Activated CD4-positive, alpha-beta T cell treated with anti-CD3 and anti-CD28 coated beads, Interleukin-2, amount 10 ng/mL, durations not matched to agents 7 days and 5 days (primary cell): ENCODE data around the gene DNM3. TPM values are rescaled to one million over a fixed set of nuclear protein-coding genes. Genes with fewer than 3 reads are reported as not detected.

ENCODE experiments used
- CTCF ChIA-PET: fragments of 350-600 bp; sonication (Branson Sonifier 250); formaldehyde crosslinking; loops from one replicate; lab custom pipeline; 2021; ENCODE audit warnings: antibody characterized with exemption; lab: Charles Lee
- POLR2A ChIA-PET: fragments of 350-600 bp; sonication (Branson Sonifier 250); formaldehyde crosslinking; loops from one replicate; lab custom pipeline; 2021; ENCODE audit warnings: antibody characterized with exemption; lab: Charles Lee
- DNase-seq: peaks from one replicate; pipeline ENCODE4 v3.0.0-alpha.2; 2020
- H3K27ac Mint-ChIP-seq: one replicate; pipeline ENCODE4 v1.8.0; 2021; ENCODE audit warnings: mild to moderate bottlenecking, moderate library complexity, mixed read lengths
- H3K27me3 Mint-ChIP-seq: one replicate; pipeline ENCODE4 v1.8.0; 2021; ENCODE audit warnings: mixed read lengths
- H3K36me3 Mint-ChIP-seq: one replicate; pipeline ENCODE4 v1.8.0; 2021; ENCODE audit warnings: low read depth, mixed read lengths
- H3K4me1 Mint-ChIP-seq: one replicate; pipeline ENCODE4 v1.8.0; 2021; ENCODE audit warnings: mixed read lengths
- H3K4me3 Mint-ChIP-seq: one replicate; pipeline ENCODE4 v1.8.0; 2021; ENCODE audit warnings: mild to moderate bottlenecking, moderate library complexity, mixed read lengths
- H3K9me3 Mint-ChIP-seq: one replicate; pipeline ENCODE4 v1.8.0; 2021; ENCODE audit warnings: mixed read lengths
- total RNA-seq, 2 experiments: library from RNA; stranded (reverse); gene quantifications; one replicate each; pipeline ENCODE4 v1.2.3, GENCODE V29; 2021

Gene DNM3
- total RNA-seq, 2 experiments from 2014 or later = 2.1 TPM

DNA sequence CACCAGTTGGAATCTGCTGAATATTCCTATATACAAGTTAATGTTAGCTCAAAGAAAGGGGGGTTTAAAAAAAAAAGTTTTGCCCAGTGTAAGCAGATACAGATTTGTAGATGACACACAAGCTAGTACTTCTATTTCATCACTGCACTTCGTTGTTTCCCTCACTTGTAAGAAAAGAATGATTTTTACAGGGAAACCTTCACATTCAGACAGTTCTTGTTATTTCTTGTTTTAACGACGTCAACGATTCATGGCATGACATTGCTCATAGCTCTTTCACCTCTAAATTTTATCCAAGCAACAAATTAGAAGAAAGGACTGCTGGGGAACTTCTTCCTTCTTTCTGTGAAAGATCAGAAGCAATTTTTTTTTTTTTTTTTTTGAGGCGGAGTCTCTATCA is 553.5 kb downstream of the DNM3 start:
- no peaks in the 10 kb centered on the region for H3K27me3 Mint-ChIP-seq
- POLR2A ChIA-PET = interaction anchor here (0.6 to 0.9 kb wide), 4 partner anchors 36 to 241 kb away, joined by 3 to 4 read pairs (median 4); no protein-coding TSS in a partner anchor
- peaks cover 9% of the 10 kb centered on the region for H3K36me3 Mint-ChIP-seq
- H3K4me3 Mint-ChIP-seq = peak overlapping the region; percentile 57
- DNase-seq = no peak
- CTCF ChIA-PET = interaction anchor here (0.6 to 1.4 kb wide), 11 partner anchors 12 to 322 kb away, joined by 3 to 4 read pairs (median 3); no protein-coding TSS in a partner anchor
- H3K27ac Mint-ChIP-seq = peak overlapping the region; percentile 98
- H3K4me1 Mint-ChIP-seq = peaks cover 71% of the 10 kb centered on the region
- H3K9me3 Mint-ChIP-seq = no peaks in the 10 kb centered on the region

DNA sequence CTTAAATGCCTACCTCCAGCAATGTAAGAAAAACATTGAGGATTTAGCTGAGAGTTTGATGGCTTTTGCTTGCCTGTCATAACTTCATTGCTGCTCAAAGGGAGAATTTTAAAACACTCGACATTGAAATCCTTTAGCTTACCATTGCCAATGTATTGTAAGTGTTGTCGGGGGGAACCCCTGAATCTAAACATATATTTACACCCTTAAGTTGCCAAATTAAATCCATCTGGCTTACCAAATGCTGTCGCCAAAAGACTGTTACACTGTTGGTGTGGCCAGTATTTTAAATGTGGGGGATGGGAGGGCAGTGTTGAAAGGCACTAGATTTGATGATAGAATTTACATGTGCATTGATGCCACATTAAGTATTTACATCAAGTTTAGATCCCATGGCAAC is 554.3 kb downstream of the DNM3 start:
- DNase-seq = no peak
- Mint-ChIP-seq H3K36me3 (peaks cover 9% of the 10 kb centered on the region), H3K27me3 (no peaks in the 10 kb centered on the region), H3K4me1 (peaks cover 76% of the 10 kb centered on the region), H3K4me3 (no peak overlapping the region), H3K9me3 (no peaks in the 10 kb centered on the region), H3K27ac (peak overlapping the region; percentile 98)
- ChIA-PET CTCF (interaction anchor here (0.7 to 1.4 kb wide), 3 partner anchors 40 to 300 kb away, joined by 3 to 4 read pairs (median 3); no protein-coding TSS in a partner anchor), POLR2A (no interaction called here)

DNA sequence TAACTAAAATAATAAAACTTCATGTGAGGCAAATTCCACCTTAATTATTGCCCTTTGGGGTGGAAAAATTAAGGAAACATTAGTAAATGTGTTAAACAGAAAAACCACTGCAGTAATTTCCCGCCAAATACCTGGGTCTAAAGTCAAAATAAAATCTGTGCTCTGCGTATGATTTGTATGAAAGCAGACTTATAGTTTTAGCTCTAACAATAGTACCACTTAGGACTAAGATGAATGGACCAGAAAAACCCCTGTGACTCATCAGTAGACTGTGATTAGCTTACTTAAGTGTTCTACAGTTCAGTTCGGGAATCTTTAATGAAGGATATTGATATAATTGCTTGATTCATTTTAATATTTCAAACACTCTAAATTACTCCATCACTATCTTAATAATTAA is 555.9 kb downstream of the DNM3 start:
- Mint-ChIP-seq H3K27ac (no peak overlapping the region), H3K4me3 (no peak overlapping the region), H3K36me3 (peaks cover 6% of the 10 kb centered on the region), H3K9me3 (no peaks in the 10 kb centered on the region), H3K4me1 (peaks cover 69% of the 10 kb centered on the region), H3K27me3 (no peaks in the 10 kb centered on the region)
- ChIA-PET CTCF (no interaction called here), POLR2A (no interaction called here)
- no peak for DNase-seq

DNA sequence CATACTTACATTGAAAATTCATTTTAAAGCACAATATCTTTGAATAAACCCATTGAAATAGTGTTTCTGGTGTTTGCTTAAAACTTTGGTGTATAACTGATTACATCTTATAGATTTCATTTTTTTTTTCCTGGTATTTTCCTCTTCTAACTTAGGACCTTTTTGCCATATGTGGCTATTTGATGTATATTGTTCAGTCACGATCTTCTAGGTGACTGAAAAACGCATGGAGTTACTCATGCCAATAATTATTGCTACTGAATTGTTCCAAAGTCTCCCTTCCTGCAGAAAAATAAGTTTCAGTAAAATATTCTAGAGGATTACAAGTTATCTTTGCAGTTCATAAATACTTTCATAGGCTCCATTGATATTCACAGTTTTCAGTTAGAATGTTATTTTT is 556.3 kb downstream of the DNM3 start:
- no peak overlapping the region for H3K27ac Mint-ChIP-seq
- H3K36me3 Mint-ChIP-seq = peaks cover 6% of the 10 kb centered on the region
- H3K9me3 Mint-ChIP-seq = no peaks in the 10 kb centered on the region
- peaks cover 69% of the 10 kb centered on the region for H3K4me1 Mint-ChIP-seq
- POLR2A ChIA-PET = no interaction called here
- H3K27me3 Mint-ChIP-seq = no peaks in the 10 kb centered on the region
- CTCF ChIA-PET = no interaction called here
- DNase-seq = no peak
- H3K4me3 Mint-ChIP-seq = no peak overlapping the region

DNA sequence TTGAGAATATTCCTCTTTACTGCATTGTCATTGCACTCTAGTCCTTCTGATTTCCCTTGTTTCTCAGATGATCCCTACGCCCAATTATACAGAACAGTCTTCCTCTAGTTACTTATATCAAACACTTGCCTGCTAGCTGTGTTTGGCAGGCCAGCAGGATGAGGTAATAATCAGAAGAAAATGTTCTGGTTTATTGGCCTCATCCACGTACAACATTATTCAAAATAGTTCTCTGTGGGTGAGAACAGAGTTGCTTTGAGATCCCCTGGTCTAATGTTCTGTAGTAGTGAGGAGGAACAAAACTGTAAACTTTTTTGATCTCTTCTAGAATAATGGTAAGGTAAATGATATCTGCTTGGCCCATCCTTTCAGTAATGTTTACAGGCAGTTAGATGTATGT is 556.9 kb downstream of the DNM3 start:
- no peaks in the 10 kb centered on the region for H3K27me3 Mint-ChIP-seq
- H3K4me1 Mint-ChIP-seq = peaks cover 64% of the 10 kb centered on the region
- H3K36me3 Mint-ChIP-seq = peaks cover 6% of the 10 kb centered on the region
- no peak for DNase-seq
- H3K27ac Mint-ChIP-seq = no peak overlapping the region
- H3K4me3 Mint-ChIP-seq = no peak overlapping the region
- H3K9me3 Mint-ChIP-seq = no peaks in the 10 kb centered on the region
- CTCF ChIA-PET = interaction anchor here (1.8 kb wide), 2 partner anchors 8 to 412 kb away, joined by 6 to 7 read pairs; no protein-coding TSS in a partner anchor
- POLR2A ChIA-PET = no interaction called here

DNA sequence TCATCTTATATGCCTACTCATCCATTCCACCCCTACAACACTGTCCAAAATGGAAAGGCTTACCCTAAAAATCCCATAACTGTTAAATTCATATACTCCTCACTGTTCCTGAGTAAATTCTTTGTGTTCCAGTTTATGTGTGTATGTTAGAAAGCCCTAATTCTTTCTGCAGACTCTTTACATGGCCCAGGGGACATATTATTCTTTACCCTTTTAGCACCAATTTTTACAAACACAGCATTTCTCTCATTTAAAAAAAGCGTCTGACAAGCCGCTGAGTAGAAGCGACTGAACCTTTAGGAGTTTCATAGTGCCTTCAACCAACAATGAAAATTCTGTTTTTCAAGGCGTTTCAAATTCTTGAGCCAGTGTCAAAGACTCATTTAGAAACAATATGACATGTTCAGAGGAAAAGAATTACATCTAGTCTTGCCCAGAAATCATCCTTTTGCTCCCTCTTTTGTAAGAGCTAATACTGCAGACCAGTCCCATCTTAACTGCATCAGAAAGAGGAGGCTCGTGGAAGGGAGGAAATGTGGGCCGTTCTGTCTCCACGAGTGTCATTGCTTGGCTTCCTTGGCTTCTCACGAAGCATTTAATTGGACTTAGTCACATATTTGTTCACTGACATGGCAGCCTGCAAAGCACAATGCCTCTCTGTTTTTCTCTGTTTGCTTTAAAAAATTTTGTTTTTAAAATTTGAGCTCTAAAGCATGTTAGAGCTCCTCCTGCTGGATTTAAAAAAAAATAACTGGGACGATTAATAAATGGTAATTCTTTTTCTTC is 557.9 kb downstream of the DNM3 start:
- Mint-ChIP-seq H3K27me3 (no peaks in the 10 kb centered on the region), H3K4me3 (peak overlapping the region; percentile 37), H3K4me1 (peaks cover 61% of the 10 kb centered on the region), H3K9me3 (no peaks in the 10 kb centered on the region), H3K27ac (peak overlapping the region; percentile 75), H3K36me3 (peaks cover 6% of the 10 kb centered on the region)
- CTCF ChIA-PET = interaction anchor here (0.7 to 1.8 kb wide), 11 partner anchors 9 to 415 kb away, joined by 3 to 8 read pairs (median 3); no protein-coding TSS in a partner anchor
- DNase-seq = peak; percentile 15
- POLR2A ChIA-PET = no interaction called here

DNA sequence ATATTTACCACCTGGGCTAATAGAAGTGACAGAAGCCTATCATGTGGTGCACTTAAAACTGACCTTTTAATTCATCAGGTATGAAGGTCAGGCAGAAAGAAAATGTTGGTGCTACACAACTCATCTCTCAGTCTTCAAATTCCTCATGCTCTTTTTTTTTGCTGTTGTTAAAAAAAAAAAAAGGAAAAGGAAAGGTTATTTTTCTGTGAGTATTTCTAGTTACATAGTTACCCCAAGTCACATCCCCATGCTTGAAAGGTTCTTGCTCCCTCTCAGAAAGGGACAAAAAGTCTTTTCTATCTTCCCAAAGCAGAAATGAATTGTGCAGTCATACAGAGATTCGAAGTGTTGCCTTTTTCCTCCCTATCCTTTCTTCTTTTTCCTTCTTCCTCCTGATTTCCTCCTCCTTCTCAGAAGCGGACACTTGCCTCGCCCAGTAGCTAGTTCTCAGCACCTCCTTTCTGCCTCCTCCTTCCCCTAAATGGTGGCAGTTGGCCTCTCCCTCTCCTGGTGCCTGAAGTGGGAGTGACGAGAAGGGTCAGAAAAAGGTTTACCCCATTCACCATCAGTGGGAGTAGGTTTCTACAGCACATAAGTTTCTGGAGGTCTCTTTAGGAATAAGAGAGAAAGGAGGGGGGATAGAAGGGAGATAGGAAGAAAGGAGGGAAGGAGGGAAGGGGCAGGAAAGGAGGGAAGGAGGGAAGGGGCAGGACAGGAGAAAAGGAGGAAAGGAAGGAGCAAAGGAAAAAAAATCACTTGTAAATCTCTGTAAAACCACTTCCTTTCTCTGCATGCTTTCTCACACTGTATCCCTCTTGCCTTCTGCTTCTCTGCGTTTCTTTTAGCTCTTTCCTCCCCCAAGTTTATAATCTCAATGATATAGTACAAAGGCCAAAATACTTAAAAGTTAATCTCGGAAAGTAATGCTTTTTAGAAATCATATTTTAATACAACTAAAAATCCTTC is 558.7 kb downstream of the DNM3 start:
- Mint-ChIP-seq H3K27ac (no peak overlapping the region), H3K4me1 (peaks cover 52% of the 10 kb centered on the region), H3K4me3 (peak overlapping the region; percentile 37), H3K9me3 (no peaks in the 10 kb centered on the region), H3K27me3 (no peaks in the 10 kb centered on the region), H3K36me3 (peaks cover 2% of the 10 kb centered on the region)
- no peak for DNase-seq
- POLR2A ChIA-PET = no interaction called here
- CTCF ChIA-PET = interaction anchor here (0.7 to 1.8 kb wide), 11 partner anchors 10 to 416 kb away, joined by 3 to 8 read pairs (median 3); no protein-coding TSS in a partner anchor

DNA sequence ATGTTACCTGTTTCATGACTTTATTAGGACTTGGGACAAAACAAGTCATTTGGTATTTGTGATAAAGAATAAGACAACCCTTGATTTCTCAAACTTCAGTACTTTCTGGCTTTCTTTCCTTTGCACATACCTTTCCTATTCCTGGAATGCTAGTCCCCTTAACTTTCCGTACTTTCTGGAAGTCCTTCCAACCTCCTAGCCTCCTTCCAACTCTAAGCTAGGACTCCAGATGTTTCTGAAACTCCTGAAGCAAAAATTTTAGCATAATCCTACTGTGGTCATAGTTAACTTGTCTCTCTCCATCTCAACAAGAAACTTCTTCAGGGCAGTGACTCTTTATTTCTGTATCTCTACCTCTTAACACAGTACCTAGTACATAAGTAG is 559.4 kb downstream of the DNM3 start:
- peaks cover 45% of the 10 kb centered on the region for H3K4me1 Mint-ChIP-seq
- no peak for DNase-seq
- CTCF ChIA-PET = interaction anchor here (1.0 to 1.6 kb wide), 2 partner anchors 46 to 756 kb away, joined by 3 read pairs; no protein-coding TSS in a partner anchor
- H3K27ac Mint-ChIP-seq = no peak overlapping the region
- H3K9me3 Mint-ChIP-seq = no peaks in the 10 kb centered on the region
- H3K4me3 Mint-ChIP-seq = no peak overlapping the region
- POLR2A ChIA-PET = no interaction called here
- H3K27me3 Mint-ChIP-seq = no peaks in the 10 kb centered on the region
- peaks cover 2% of the 10 kb centered on the region for H3K36me3 Mint-ChIP-seq

DNA sequence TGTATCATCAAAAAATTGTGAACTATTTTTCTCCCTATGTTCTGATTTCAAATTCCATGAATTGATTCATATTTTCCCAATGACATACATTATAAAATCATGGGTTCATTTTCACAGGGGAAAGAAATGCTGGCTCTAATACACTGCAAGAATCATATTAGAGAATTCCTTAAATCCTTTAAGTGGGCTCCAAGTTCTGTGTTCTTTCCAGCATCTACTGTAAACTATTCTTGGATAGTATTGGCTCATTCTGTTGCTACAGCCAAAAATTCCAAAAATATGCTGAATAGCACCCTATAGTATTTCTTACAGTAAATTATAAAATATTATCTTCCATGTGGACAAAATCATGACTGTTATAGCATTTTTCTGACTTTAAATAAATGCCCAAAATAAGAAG is 560.2 kb downstream of the DNM3 start:
- Mint-ChIP-seq H3K27ac (no peak overlapping the region), H3K9me3 (no peaks in the 10 kb centered on the region), H3K27me3 (no peaks in the 10 kb centered on the region), H3K36me3 (peaks cover 2% of the 10 kb centered on the region), H3K4me1 (peaks cover 43% of the 10 kb centered on the region), H3K4me3 (no peak overlapping the region)
- ChIA-PET CTCF (interaction anchor here (1.0 kb wide), 1 partner anchor 757 kb away, joined by 3 read pairs; no protein-coding TSS in a partner anchor), POLR2A (no interaction called here)
- DNase-seq = no peak

DNA sequence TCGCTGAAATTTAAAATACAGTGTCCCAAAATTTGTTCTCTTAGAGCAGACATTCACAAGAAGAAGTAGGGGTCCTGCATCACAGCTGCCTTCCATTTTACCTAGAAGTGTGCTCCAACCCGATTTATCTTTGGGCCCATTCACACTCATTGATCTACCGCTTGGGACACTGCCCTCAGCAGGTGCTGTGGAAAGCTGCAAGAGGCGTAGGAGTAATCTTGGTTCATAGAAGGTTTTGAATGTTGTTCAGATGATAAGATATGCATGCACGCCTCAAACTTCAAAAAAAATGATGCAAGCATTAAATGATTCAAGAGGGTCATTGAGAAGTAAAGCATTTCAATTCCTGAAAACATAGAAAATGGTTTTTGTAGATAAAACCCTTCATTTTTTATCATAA is 560.6 kb downstream of the DNM3 start:
- ChIA-PET CTCF (no interaction called here), POLR2A (no interaction called here)
- no peak for DNase-seq
- Mint-ChIP-seq H3K4me1 (peaks cover 43% of the 10 kb centered on the region), H3K27me3 (no peaks in the 10 kb centered on the region), H3K27ac (no peak overlapping the region), H3K36me3 (peaks cover 2% of the 10 kb centered on the region), H3K4me3 (no peak overlapping the region), H3K9me3 (no peaks in the 10 kb centered on the region)

DNA sequence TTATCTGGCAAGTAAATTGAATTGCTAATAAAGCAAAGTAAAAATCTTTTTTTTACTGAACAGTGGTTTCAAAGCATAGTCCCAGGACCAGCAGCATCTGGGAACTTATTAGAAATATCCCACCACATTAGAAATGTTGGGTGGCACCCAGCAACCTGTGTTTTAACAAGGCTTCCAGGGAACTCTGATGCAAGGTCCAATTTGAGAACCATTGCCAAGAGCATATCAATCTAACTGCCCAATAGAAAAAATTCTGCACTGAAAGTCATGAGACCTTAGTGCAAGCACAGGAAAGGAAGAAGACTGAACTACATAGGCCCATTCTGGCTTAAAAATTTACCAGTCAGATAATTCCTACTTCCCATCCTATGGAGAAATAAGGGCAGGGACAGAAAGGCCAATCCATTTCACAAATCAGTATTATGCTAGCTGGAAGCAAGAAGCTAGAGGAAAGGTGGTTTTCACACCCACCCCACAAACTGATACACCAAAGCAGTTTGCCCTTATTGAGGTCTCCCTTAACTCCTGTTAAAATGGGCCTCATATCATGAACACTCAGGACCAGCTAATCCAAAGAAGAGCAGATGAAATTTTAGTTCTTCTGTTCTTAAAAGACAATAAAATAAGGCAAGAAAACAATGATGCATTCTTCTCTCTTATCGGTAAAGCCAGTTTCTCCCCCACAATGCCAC is 561.7 kb downstream of the DNM3 start:
- no peak for DNase-seq
- POLR2A ChIA-PET = no interaction called here

DNA sequence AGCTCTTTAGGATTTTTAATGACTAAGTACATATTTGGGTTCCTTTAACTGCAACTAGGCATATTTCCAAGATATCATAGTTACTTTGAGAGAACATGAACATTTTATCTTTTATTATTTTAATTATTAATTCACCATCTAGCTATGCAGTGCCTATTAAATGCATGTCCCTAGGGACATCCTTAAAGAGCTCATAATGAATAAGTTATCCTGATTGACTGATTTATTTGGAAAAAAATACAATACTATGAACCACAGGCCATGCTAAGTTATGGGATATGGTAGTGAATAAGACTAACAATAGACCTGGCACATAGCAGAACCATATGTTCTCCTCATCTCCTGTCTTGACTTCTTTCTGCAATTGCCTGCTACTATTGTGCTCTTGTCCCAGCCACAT is 562.8 kb downstream of the DNM3 start:
- no peak overlapping the region for H3K4me3 Mint-ChIP-seq
- no peak overlapping the region for H3K27ac Mint-ChIP-seq
- no peak for DNase-seq
- peaks cover 24% of the 10 kb centered on the region for H3K4me1 Mint-ChIP-seq
- ChIA-PET CTCF (interaction anchor here (0.7 kb wide), 1 partner anchor 324 kb away, joined by 3 read pairs; no protein-coding TSS in a partner anchor), POLR2A (no interaction called here)
- H3K9me3 Mint-ChIP-seq = no peaks in the 10 kb centered on the region
- H3K27me3 Mint-ChIP-seq = no peaks in the 10 kb centered on the region
- no peaks in the 10 kb centered on the region for H3K36me3 Mint-ChIP-seq

More for the DNA sequence above, 561.7 kb downstream of the DNM3 start:
- Mint-ChIP-seq H3K27me3 (no peaks in the 10 kb centered on the region), H3K36me3 (no peaks in the 10 kb centered on the region), H3K9me3 (no peaks in the 10 kb centered on the region), H3K4me1 (peaks cover 35% of the 10 kb centered on the region), H3K4me3 (no peak overlapping the region), H3K27ac (no peak overlapping the region)
- CTCF ChIA-PET = interaction anchor here (1.0 kb wide), 1 partner anchor 17 kb away, joined by 3 read pairs; no protein-coding TSS in a partner anchor
